IPS-18a (cell line): ENCODE data around the gene NR2C1.
"Not testable (repeated sequence)": the region's sequence is repeated elsewhere in the genome, so short reads cannot be mapped to it uniquely, and the experiment has no call there.

Source experiments
- H3K27ac ChIP-seq: one replicate; pipeline ENCODE4 v1.5.1; 2013; ENCODE audit warnings: low read length
- H3K27me3 ChIP-seq: one replicate; pipeline ENCODE4 v1.6.1; 2013; ENCODE audit warnings: mild to moderate bottlenecking, low read length; ENCODE audit not compliant: control insufficient read depth, insufficient read depth
- H3K36me3 ChIP-seq: one replicate; pipeline ENCODE4 v1.6.1; 2013; ENCODE audit warnings: low read depth, low read length; ENCODE audit not compliant: control insufficient read depth
- H3K4me1 ChIP-seq: one replicate; pipeline ENCODE4 v1.6.1; 2013; ENCODE audit warnings: low read depth, low read length; ENCODE audit not compliant: control insufficient read depth
- H3K4me3 ChIP-seq: one replicate; pipeline ENCODE4 v1.5.1; 2013; ENCODE audit warnings: low read length
- H3K9ac ChIP-seq: one replicate; pipeline ENCODE4 v1.6.1; 2013; ENCODE audit warnings: mild to moderate bottlenecking, low read length, moderate library complexity
- H3K9me3 ChIP-seq: one replicate; pipeline ENCODE4 v1.6.1; 2013; ENCODE audit warnings: low read depth, low read length; ENCODE audit not compliant: control insufficient read depth

NR2C1 gene

DNA sequence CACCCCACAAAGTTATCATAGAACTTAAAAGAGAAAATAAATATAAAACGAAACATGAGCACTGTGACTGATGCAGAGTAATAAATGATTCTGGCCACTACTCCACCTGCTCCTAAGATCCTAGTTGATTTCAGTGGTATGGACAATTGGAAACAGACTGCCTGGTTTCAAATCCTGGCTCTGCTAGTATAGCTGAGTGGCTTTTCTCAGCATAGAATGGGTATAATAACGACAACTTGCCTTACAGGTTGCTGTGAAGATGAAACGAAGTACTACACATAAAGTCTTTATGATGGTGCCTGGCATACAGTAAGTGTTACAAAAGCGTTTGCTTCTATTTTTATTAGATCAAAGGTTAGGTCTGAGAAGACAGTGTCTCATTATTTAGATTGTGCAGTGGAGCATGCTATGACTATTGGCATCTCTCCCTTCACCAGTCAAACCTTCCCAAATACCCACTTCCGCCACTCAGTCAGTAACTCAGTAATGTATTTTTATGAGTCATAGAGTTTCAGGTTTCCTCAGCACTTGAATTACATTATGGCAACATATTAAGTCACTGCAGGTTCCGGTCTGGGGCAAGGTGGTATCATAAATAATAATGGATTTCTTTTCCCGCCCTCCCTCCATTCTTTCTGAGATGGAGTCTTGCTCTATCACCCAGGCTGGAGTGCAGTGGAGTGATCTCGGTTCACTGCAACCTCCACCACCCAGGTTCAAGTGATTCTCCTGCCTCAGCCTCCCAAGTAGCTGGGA is 29.7 kb upstream of the NR2C1 start:
- H3K9ac ChIP-seq, result no peak overlapping the region
- H3K4me3 ChIP-seq, result no peak overlapping the region
- H3K9me3 ChIP-seq, result no peaks in the 10 kb centered on the region
- no peaks in the 10 kb centered on the region for H3K27me3 ChIP-seq
- H3K36me3 ChIP-seq, result peaks cover 49% of the 10 kb centered on the region
- H3K27ac ChIP-seq, result no peak overlapping the region
- H3K4me1 ChIP-seq, result no peaks in the 10 kb centered on the region

DNA sequence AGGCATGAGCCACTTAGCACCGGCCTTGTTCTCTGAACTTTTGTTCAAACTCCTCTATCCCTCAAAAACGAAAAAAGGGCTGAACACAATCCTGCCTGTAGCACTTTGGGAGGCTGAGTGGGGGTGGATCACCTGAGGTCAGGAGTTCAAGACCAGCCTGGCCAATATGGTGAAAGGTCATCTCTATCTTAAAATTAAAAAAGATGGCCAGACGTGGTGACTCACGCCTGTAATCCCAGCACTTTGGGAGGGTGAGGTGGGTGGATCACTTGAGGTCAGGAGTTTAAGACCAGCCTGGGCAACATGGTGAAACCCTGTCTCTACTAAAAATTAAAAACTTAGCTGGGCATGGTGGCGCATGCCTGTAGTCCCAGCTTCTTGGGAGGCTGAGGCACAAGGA is 28.5 kb upstream of the NR2C1 start:
- not testable (repeated sequence) for H3K9me3 ChIP-seq, H3K4me1 ChIP-seq, H3K27ac ChIP-seq, H3K9ac ChIP-seq, H3K27me3 ChIP-seq, H3K4me3 ChIP-seq
- peaks cover 46% of the 10 kb centered on the region for H3K36me3 ChIP-seq

DNA sequence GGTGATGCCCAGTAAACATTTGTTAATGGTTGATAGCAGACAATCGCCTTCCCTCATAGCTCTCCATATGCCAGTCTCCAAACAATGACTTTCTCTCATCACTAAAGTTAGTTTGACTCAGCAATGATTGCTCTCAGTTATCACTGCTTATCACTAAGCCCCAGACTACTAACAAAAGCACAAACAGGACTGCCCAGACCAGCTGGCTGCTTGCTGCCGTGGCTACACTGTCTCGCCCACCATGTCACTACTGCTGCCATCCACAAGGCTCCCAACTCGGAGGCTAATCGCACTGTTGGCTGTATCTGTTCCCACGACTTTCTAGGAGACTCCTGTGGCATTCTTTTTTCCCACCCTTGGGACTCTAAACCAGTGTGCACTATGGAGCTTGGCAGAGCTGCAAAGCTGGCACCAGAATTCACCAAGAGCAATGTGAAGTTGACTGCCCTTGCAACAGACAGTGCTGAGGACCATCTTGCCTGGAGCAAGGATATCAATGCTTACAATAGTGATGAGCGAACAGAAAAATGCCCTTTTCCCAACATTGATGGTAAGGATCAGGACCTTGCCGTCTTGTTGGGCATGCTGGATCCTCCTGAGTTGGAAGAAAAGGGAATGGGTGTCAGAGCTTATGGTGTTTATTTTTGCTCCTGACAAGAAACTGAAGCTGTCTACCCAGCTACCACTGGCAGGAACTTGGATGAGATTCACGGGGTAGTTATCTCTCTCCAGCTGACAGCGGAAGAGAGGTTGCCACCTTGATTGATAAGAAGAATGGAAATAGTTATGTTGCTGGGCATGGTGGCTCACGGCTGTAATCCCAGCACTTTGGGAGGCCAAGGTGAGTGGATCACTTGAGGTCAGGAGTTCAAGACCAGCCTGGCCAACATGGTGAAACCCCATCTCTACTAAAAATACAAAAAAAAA is 27.1 kb upstream of the NR2C1 start:
- H3K9me3 ChIP-seq, result no peaks in the 10 kb centered on the region
- H3K4me1 ChIP-seq, result no peaks in the 10 kb centered on the region
- no peak overlapping the region for H3K9ac ChIP-seq
- H3K4me3 ChIP-seq, result no peak overlapping the region
- H3K27me3 ChIP-seq, result no peaks in the 10 kb centered on the region
- peaks cover 40% of the 10 kb centered on the region for H3K36me3 ChIP-seq
- H3K27ac ChIP-seq, result no peak overlapping the region

DNA sequence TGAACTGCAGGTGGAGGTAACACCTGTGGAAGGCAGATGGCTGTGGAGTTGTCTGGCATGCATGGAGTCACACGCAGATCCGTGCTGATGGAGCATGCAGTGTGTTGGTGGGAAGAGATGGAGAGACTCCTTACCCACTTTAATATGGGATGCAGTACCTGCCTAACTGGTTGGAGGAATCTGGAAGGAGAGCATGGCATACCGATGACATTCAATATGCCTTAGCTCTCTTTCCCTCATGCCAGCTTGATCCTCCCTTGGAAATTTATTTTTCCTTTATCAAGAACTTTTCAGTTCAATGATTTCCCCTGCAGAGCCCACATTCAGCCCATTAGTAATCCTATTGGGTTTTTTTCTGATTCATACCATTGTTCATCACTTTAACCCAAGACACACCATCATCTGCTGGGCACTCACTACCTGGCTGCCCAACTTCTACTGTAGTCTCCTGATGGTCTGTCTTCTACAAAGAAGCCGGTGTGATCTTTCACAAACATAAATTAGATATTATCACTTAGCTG is 25.9 kb upstream of the NR2C1 start:
- Histone ChIP-seq H3K9ac (no peak overlapping the region), H3K4me1 (no peaks in the 10 kb centered on the region), H3K9me3 (no peaks in the 10 kb centered on the region), H3K4me3 (no peak overlapping the region), H3K27me3 (no peaks in the 10 kb centered on the region), H3K36me3 (peaks cover 36% of the 10 kb centered on the region), H3K27ac (no peak overlapping the region)

DNA sequence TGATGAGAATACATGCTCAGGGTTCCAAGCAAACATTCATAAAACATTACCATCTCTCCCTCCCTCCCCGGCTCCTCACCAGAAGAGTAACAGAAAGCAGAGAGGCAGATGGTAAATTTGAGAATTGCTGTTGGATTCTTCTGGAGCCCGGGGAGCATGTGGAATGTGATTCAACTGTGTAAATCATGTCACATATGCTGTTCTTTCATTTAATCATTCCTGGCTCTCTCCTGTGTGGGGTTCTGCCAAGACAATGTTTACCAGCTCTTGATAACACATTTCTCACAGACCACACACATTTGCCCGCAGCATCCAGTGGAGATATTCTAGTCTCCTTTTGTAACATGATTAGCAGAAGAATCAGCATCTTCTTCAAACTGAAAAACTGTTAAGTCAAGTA is 23.4 kb upstream of the NR2C1 start:
- H3K9ac ChIP-seq, result no peak overlapping the region
- H3K27me3 ChIP-seq, result no peaks in the 10 kb centered on the region
- no peaks in the 10 kb centered on the region for H3K4me1 ChIP-seq
- no peak overlapping the region for H3K27ac ChIP-seq
- peaks cover 22% of the 10 kb centered on the region for H3K36me3 ChIP-seq
- H3K9me3 ChIP-seq, result no peaks in the 10 kb centered on the region
- H3K4me3 ChIP-seq, result no peak overlapping the region

DNA sequence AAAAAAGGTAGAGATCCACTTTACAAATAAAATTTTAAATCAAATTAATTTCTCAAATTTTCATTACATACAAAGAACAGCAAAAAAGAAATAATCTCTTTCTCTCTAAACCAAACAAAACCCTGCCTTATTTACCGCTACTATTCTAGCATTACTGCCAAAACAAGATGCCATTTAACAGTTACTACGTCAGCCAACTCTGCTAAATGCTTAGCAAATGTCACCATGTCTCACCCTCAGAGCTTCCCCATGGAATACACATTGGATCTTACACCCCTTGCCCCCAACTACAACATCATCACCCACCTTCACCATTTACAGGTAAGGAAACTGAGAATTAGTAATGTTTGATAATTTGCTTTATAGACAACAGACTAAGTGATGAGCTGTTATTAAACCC is 23.0 kb upstream of the NR2C1 start:
- Histone ChIP-seq H3K4me1 (no peaks in the 10 kb centered on the region), H3K27ac (no peak overlapping the region), H3K9ac (no peak overlapping the region), H3K27me3 (no peaks in the 10 kb centered on the region), H3K36me3 (peaks cover 25% of the 10 kb centered on the region), H3K4me3 (no peak overlapping the region), H3K9me3 (no peaks in the 10 kb centered on the region)

DNA sequence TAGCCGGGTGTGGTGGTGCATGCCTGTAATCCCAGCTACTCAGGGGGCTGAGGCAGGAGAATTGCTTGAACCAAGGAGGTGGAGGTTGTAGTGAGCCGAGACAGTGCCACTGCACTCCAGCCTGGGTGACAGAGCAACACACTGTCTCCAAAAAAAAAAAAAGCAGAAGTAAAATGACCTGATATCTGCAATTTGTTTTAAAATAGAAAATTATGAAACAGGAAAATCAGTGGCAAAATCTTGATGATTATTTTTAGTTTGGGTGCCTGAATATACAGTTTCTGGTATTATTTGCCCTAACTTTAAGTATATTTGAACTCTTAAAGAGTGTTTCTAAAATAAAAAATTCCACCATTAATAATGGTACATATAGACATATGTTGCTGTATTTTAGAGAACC is 22.4 kb upstream of the NR2C1 start:
- H3K27ac ChIP-seq, H3K9me3 ChIP-seq, H3K4me3 ChIP-seq, H3K4me1 ChIP-seq, H3K9ac ChIP-seq, H3K27me3 ChIP-seq: not testable (repeated sequence)
- H3K36me3 ChIP-seq, result peaks cover 29% of the 10 kb centered on the region

DNA sequence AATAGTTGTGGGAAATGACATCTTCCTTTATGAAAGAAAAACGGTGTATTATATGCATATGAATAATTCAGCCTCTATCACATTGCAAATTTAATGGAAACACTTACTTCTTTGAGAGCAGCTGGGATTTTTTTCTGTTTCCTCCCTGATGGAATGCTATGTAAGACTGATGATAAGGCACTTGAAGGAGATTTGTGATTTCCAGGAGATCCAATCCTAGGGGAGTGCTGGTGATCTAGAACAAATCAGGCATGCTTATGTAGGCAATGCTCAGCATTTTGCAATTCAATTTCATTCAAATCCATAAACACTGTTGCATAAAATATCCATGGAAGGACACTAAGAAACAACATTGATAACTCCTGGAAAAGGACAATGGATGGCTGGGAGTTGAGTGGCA is 16.0 kb upstream of the NR2C1 start:
- H3K9me3 ChIP-seq, result no peaks in the 10 kb centered on the region
- no peak overlapping the region for H3K4me3 ChIP-seq
- no peaks in the 10 kb centered on the region for H3K4me1 ChIP-seq
- no peaks in the 10 kb centered on the region for H3K27me3 ChIP-seq
- H3K36me3 ChIP-seq, result peaks cover 47% of the 10 kb centered on the region
- no peak overlapping the region for H3K9ac ChIP-seq
- H3K27ac ChIP-seq, result no peak overlapping the region

DNA sequence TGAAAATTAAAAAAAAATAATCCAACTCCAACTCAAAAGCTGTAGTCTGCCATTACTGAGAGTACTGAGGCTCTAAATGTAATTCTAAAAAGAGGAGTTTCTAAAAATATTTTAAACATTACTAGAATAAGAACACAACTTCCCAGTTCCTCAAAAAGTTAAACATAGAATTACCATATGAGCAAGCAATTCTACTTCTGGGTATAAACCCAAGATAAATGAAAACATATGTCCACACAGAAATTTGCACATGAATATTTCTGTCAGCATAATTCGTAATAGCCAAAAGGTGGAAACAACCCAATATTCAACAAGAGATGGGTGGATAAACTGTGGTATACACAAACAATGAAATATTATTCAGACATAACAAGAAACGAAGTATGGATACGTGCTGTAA is 15.0 kb upstream of the NR2C1 start:
- peaks cover 6% of the 10 kb centered on the region for H3K4me1 ChIP-seq
- no peak overlapping the region for H3K9ac ChIP-seq
- H3K4me3 ChIP-seq, result no peak overlapping the region
- H3K27me3 ChIP-seq, result no peaks in the 10 kb centered on the region
- no peak overlapping the region for H3K27ac ChIP-seq
- H3K9me3 ChIP-seq, result no peaks in the 10 kb centered on the region
- H3K36me3 ChIP-seq, result peaks cover 51% of the 10 kb centered on the region

DNA sequence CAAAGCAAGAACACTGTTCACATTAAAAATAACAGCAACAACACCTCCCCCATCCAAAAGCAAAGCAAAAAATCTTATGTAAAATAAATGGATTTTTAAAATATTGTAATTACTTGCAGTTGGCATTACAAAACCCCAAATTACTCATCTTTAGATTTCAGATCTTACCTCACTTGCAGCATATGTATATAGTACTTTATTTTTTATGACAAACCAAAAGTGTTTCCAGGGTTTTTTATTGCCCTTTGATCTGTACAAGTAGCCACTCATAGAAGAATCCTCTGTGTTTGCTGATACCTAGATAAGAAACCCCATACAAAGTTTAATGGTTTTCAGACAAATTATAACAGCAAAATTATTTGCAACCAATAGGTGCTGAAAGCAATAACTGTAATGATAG is 12.2 kb upstream of the NR2C1 start:
- Histone ChIP-seq H3K9me3 (no peaks in the 10 kb centered on the region), H3K4me1 (peaks cover 6% of the 10 kb centered on the region), H3K27me3 (no peaks in the 10 kb centered on the region), H3K36me3 (peaks cover 39% of the 10 kb centered on the region), H3K9ac (no peak overlapping the region), H3K27ac (no peak overlapping the region), H3K4me3 (no peak overlapping the region)

DNA sequence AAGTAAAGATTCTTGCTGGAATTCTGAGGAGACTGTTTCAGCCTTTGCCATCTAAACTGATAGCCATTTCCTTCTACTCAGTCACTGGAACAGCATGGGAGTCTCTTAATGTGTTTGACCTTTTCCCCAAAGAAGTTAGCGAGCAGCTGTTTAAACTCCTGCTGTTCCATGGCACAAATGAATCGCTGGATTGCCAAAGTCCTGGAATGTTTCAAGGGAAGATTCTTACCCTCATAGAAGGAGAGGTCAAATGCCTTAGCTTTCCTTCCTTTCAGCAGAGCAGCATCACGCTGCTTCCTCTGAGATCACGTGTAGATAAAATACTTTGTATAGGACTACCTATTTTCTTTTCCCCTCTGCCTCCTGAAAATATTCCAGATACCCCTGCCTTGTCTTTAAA is 10.5 kb upstream of the NR2C1 start:
- Histone ChIP-seq H3K9me3 (no peaks in the 10 kb centered on the region), H3K27ac (peak overlapping the region; percentile 36), H3K36me3 (peaks cover 27% of the 10 kb centered on the region), H3K4me3 (no peak overlapping the region), H3K4me1 (peaks cover 6% of the 10 kb centered on the region), H3K27me3 (no peaks in the 10 kb centered on the region), H3K9ac (no peak overlapping the region)
